Measurements from ENCODE around the gene UBAC2.

UBAC2 gene

GRCh38 chr13:99308471-99309087 is 107.9 kb downstream of the UBAC2 start:
- Mint-ChIP-seq H3K4me1 (ENCODE audit: low read depth) (peaks cover 55% of the 10 kb centered on the region), H3K27me3 (ENCODE audit: low read depth) (no peaks in the 10 kb centered on the region), H3K27ac (peak overlapping the region; percentile 89), H3K4me3 (peak overlapping the region; percentile 92), H3K36me3 (ENCODE audit: low read depth) (peaks cover 50% of the 10 kb centered on the region), H3K9me3 (no peaks in the 10 kb centered on the region)
- no peak for DNase-seq (ENCODE audit: low spot score)

GRCh38 chr13:99310382-99311031 is 109.9 kb downstream of the UBAC2 start:
- peak overlapping the region; percentile 66 for H3K4me3 Mint-ChIP-seq
- H3K4me1 Mint-ChIP-seq (ENCODE audit: low read depth), result peaks cover 59% of the 10 kb centered on the region
- peak overlapping the region; percentile 80 for H3K27ac Mint-ChIP-seq
- no peaks in the 10 kb centered on the region for H3K27me3 Mint-ChIP-seq (ENCODE audit: low read depth)
- H3K36me3 Mint-ChIP-seq (ENCODE audit: low read depth), result peaks cover 36% of the 10 kb centered on the region
- H3K9me3 Mint-ChIP-seq, result no peaks in the 10 kb centered on the region
- DNase-seq (ENCODE audit: low spot score), result no peak

DNA sequence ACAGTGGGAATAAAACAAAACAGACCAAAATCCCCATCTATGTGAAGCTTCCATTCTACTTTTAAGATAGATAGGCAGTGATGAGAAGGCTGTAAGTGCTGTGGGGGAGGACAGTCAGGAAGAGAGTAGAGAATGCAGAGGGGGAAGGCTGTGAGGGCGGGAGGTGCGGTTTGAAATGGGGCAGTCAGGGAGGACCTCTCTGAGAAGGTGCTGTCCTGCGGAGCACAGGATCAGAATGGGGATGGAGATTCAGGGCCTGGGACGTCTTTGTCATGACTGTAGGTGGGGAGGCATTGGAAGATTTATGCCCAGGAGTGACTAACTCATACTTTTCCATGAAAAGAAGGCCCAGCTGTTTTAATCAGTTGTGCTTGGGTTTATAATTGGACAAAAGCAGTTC is 110.5 kb downstream of the UBAC2 start:
- DNase-seq (ENCODE audit: low spot score), result peak; percentile 58
- Mint-ChIP-seq H3K9me3 (no peaks in the 10 kb centered on the region), H3K27me3 (ENCODE audit: low read depth) (no peaks in the 10 kb centered on the region), H3K36me3 (ENCODE audit: low read depth) (peaks cover 32% of the 10 kb centered on the region), H3K4me3 (peak overlapping the region; percentile 66), H3K4me1 (ENCODE audit: low read depth) (peaks cover 61% of the 10 kb centered on the region), H3K27ac (peak overlapping the region; percentile 80)

GRCh38 chr13:99311748-99312492 is 111.3 kb downstream of the UBAC2 start:
- Mint-ChIP-seq H3K27ac (peak overlapping the region; percentile 82), H3K4me1 (ENCODE audit: low read depth) (peaks cover 69% of the 10 kb centered on the region), H3K4me3 (peak overlapping the region; percentile 61), H3K36me3 (ENCODE audit: low read depth) (peaks cover 33% of the 10 kb centered on the region), H3K9me3 (no peaks in the 10 kb centered on the region), H3K27me3 (ENCODE audit: low read depth) (no peaks in the 10 kb centered on the region)
- DNase-seq (ENCODE audit: low spot score), result no peak

- Mint-ChIP-seq H3K4me3 (peak overlapping the region; percentile 61), H3K4me1 (ENCODE audit: low read depth) (peaks cover 71% of the 10 kb centered on the region)
These were observed 111.8 kb downstream of the UBAC2 start for GRCh38 chr13:99312493-99312883.

DNA sequence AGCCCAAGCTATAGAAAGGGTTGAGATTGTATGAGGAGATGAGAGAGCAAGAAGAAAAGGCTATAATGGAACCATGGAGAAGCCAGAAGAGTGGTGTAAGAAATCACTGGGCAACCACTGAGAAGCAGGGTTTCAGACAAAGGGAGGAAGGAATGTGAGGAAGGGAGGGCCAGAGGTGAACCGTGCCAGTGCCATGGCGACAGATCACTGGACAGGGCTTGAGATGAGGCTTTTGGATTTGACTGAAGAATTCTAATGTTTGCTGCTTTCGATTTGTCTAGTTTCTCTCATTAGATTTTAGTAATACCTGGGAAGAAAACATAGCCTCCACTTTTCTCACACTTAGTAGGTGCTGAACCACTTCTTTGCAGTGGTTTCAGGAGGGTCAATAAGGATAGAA is 112.8 kb downstream of the UBAC2 start:
- no peak for DNase-seq (ENCODE audit: low spot score)
- Mint-ChIP-seq H3K4me1 (ENCODE audit: low read depth) (peaks cover 62% of the 10 kb centered on the region), H3K9me3 (no peaks in the 10 kb centered on the region), H3K27ac (peak overlapping the region; percentile 89), H3K36me3 (ENCODE audit: low read depth) (peaks cover 30% of the 10 kb centered on the region), H3K4me3 (peak overlapping the region; percentile 64), H3K27me3 (ENCODE audit: low read depth) (no peaks in the 10 kb centered on the region)

More at GRCh38 chr13:99312493-99312883, 111.8 kb downstream of the UBAC2 start:
- H3K27me3 Mint-ChIP-seq (ENCODE audit: low read depth), result no peaks in the 10 kb centered on the region
- H3K9me3 Mint-ChIP-seq, result no peaks in the 10 kb centered on the region
- H3K36me3 Mint-ChIP-seq (ENCODE audit: low read depth), result peaks cover 35% of the 10 kb centered on the region
- H3K27ac Mint-ChIP-seq, result peak overlapping the region; percentile 82
- no peak for DNase-seq (ENCODE audit: low spot score)

DNA sequence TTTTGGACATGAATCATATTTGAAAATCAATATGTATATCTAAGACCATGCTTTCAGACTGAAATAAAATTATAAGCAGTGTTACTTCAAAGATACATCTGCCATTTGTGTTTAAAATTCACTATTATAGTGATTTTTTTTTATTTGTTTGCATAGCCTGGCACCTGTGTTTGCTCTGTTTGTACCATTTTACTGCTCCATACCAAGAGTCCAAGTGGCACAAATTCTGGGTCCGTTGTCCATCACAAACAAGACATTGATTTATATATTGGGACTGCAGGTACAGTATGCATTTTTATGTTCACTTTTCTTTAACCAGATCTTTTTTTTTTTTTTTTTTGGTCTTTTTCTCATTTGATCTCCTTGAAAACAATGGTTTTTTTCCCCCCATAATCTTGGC is 113.3 kb downstream of the UBAC2 start:
- Mint-ChIP-seq H3K27ac (peak overlapping the region; percentile 93), H3K36me3 (ENCODE audit: low read depth) (peaks cover 31% of the 10 kb centered on the region), H3K4me3 (peak overlapping the region; percentile 76), H3K4me1 (ENCODE audit: low read depth) (peaks cover 59% of the 10 kb centered on the region), H3K9me3 (no peaks in the 10 kb centered on the region), H3K27me3 (ENCODE audit: low read depth) (no peaks in the 10 kb centered on the region)
- DNase-seq (ENCODE audit: low spot score), result no peak

- peak; percentile 86 for DNase-seq (ENCODE audit: low spot score)
- Mint-ChIP-seq H3K27ac (peak overlapping the region; percentile 93), H3K9me3 (no peaks in the 10 kb centered on the region), H3K4me1 (ENCODE audit: low read depth) (peaks cover 63% of the 10 kb centered on the region), H3K36me3 (ENCODE audit: low read depth) (peaks cover 36% of the 10 kb centered on the region), H3K27me3 (ENCODE audit: low read depth) (no peaks in the 10 kb centered on the region), H3K4me3 (peak overlapping the region; percentile 76)
These were observed 114.1 kb downstream of the UBAC2 start for GRCh38 chr13:99314640-99315176.

DNA sequence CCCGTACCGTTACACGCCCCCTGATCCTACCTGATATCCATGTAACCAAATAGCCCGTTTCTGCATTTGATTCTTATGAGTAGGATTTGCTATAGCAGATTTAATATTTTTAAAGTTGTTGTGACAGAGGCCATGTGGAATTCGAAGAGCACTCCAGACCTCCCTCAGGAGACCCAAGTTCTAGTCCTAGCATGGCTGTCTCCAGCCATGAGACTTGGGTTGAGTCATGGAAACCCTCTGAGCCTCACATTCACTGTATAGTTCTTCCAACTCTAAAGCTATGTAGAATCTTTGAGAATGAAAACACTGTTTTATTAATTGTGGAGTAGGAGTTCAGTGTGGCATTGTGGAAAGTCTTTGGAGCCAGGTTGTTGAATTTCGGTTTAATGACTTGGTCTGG is 114.5 kb downstream of the UBAC2 start:
- H3K4me3 Mint-ChIP-seq, result peak overlapping the region; percentile 76
- H3K4me1 Mint-ChIP-seq (ENCODE audit: low read depth), result peaks cover 60% of the 10 kb centered on the region
- H3K27ac Mint-ChIP-seq, result peak overlapping the region; percentile 93
- DNase-seq (ENCODE audit: low spot score), result no peak
- H3K9me3 Mint-ChIP-seq, result no peaks in the 10 kb centered on the region
- H3K36me3 Mint-ChIP-seq (ENCODE audit: low read depth), result peaks cover 38% of the 10 kb centered on the region
- no peaks in the 10 kb centered on the region for H3K27me3 Mint-ChIP-seq (ENCODE audit: low read depth)

- peak overlapping the region; percentile 41 for H3K4me3 Mint-ChIP-seq
- no peak for DNase-seq (ENCODE audit: low spot score)
- no peaks in the 10 kb centered on the region for H3K9me3 Mint-ChIP-seq
- H3K27me3 Mint-ChIP-seq (ENCODE audit: low read depth), result no peaks in the 10 kb centered on the region
- H3K36me3 Mint-ChIP-seq (ENCODE audit: low read depth), result peaks cover 34% of the 10 kb centered on the region
- peaks cover 55% of the 10 kb centered on the region for H3K4me1 Mint-ChIP-seq (ENCODE audit: low read depth)
- peak overlapping the region; percentile 79 for H3K27ac Mint-ChIP-seq
These were observed 115.6 kb downstream of the UBAC2 start for GRCh38 chr13:99316224-99316623.

DNA sequence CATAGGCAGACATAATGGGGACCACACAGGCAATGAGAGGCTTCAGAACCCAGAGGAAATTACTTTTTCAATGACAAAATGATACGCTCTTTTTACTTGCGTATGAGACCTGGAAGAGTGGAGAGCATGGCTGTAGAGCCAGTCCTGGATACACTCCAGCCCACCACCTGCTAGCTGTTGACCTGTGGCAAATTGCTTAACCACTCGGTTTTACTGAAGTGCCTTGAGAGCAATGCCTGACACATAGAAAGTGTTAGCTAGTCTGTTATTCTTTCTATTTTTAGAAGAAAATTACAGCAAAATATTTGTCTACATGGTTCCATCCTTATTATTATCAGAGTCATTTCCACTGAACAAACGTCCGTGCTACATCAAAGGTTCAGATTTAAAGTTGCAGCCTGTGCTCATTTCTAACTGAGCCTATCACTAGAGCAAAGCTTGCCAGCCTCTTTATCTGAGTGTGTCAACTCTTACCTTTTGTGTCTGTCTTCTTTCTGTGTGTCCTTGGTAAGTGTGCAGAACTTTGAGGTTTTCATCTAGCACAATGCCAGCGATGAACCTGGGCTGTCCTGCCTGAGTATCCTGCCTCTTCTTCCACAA is 116.1 kb downstream of the UBAC2 start:
- H3K27me3 Mint-ChIP-seq (ENCODE audit: low read depth), result no peaks in the 10 kb centered on the region

DNA sequence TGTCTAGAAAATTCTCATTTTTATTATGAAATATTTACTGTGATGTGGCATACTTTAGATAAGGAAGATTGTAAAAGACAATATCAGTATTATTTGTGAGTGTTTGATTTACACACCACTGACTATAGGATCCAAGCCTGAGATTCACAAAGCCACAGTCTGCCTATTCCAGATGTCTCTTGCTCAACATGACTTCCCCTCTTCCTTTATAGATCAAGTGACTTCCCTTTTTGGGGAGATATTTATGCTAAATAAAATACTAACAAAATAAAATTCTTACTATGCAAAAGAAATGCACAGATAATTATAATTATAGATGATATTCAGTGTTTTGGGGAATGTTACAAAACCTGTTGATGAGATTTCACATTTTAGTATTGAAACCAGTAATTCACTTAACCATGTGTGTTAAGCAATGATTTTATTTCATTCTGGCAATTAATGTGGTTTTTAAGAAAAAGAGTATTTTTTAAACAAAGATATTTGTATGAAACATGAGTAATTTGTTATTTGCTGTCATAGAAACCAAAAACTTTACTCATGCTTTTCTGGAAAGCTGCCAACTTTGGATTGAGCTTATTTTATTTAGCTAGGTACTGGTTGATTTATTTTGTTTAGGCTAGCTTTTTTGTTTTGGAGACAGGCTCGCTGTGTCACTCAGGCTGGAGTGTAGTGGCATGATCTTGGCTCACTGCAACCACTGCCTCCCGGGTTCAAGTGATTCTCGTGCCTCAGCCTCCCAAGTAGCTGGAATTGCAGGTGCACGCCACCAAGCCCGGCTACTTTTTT is 120.2 kb downstream of the UBAC2 start:
- no peak overlapping the region for H3K27ac Mint-ChIP-seq
- H3K9me3 Mint-ChIP-seq, result no peaks in the 10 kb centered on the region
- no peak for DNase-seq (ENCODE audit: low spot score)
- peaks cover 42% of the 10 kb centered on the region for H3K36me3 Mint-ChIP-seq (ENCODE audit: low read depth)
- H3K27me3 Mint-ChIP-seq (ENCODE audit: low read depth), result no peaks in the 10 kb centered on the region
- H3K4me1 Mint-ChIP-seq (ENCODE audit: low read depth), result peaks cover 60% of the 10 kb centered on the region
- no peak overlapping the region for H3K4me3 Mint-ChIP-seq

More for the DNA sequence above, 116.1 kb downstream of the UBAC2 start:
- peak overlapping the region; percentile 33 for H3K4me3 Mint-ChIP-seq
- no peak for DNase-seq (ENCODE audit: low spot score)
- no peaks in the 10 kb centered on the region for H3K9me3 Mint-ChIP-seq
- peak overlapping the region; percentile 76 for H3K27ac Mint-ChIP-seq
- peaks cover 58% of the 10 kb centered on the region for H3K4me1 Mint-ChIP-seq (ENCODE audit: low read depth)
- H3K36me3 Mint-ChIP-seq (ENCODE audit: low read depth), result peaks cover 34% of the 10 kb centered on the region

DNA sequence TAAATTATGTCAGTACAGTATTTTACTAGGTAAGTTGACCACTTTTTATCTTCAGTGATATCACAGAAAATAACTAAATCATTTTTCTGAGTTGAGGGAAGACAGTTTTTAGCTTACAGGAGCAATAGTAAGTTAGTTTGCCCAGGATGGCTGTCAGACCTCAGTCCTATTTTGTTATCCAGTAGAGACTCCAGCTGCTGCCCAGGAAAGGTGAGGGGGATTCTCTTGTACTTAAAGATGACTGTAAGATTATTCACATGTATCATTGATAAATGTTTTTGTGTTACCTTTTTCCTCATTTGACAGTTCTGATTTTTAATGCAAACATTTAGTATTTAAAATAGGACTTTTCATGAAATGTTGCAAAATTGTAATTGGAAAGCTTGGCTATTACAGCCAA is 121.1 kb downstream of the UBAC2 start:
- H3K27ac Mint-ChIP-seq, result peak overlapping the region; percentile 90

More for the DNA sequence above, 121.1 kb downstream of the UBAC2 start:
- Mint-ChIP-seq H3K27me3 (ENCODE audit: low read depth) (no peaks in the 10 kb centered on the region), H3K4me3 (peak overlapping the region; percentile 57), H3K36me3 (ENCODE audit: low read depth) (peaks cover 42% of the 10 kb centered on the region), H3K4me1 (ENCODE audit: low read depth) (peaks cover 60% of the 10 kb centered on the region), H3K9me3 (no peaks in the 10 kb centered on the region)
- DNase-seq (ENCODE audit: low spot score), result no peak
